Small intestine (tissue), 7 donors: ENCODE measurements around the gene SMIM45.

ENCODE experiments used
- DNase-seq, 2 donors: peaks; one replicate each; pipeline versions ENCODE4 v3.0.0 to v3.0.0-alpha.2; 2013
- FAIRE-seq: peaks from 2 replicates; lab custom pipeline; 2012; peaks lifted over from hg19 to GRCh38; lab: Jason Lieb, UNC
- H3K27ac ChIP-seq, 3 donors: one replicate each; pipeline ENCODE4 v1.5.1; 2013; ENCODE audit warnings: low read length in 2 of 3, mild to moderate bottlenecking in 2 of 3, control low read depth in 1 of 3, inconsistent platforms in 1 of 3, low read depth in 1 of 3, moderate library complexity in 1 of 3
- H3K27me3 ChIP-seq, 3 donors: one replicate each; pipeline ENCODE4 v1.6.1; 2013; ENCODE audit warnings: low read length in 3 of 3, inconsistent platforms in 1 of 3; ENCODE audit not compliant: control insufficient read depth in 3 of 3, insufficient read depth in 3 of 3
- H3K36me3 ChIP-seq, 3 donors: one replicate each; pipeline ENCODE4 v1.6.1; 2013; ENCODE audit warnings: low read length in 3 of 3, inconsistent platforms in 1 of 3, low read depth in 1 of 3, mild to moderate bottlenecking in 1 of 3, moderate library complexity in 1 of 3; ENCODE audit not compliant: control insufficient read depth in 3 of 3, insufficient read depth in 2 of 3
- H3K4me1 ChIP-seq, 3 donors: one replicate each; pipeline ENCODE4 v1.6.1; 2013; ENCODE audit warnings: low read length in 2 of 3, inconsistent platforms in 1 of 3, low read depth in 1 of 3, mild to moderate bottlenecking in 1 of 3, moderate library complexity in 1 of 3; ENCODE audit not compliant: control insufficient read depth in 3 of 3, insufficient read depth in 2 of 3
- H3K4me3 ChIP-seq, 3 donors: one replicate each; pipeline ENCODE4 v1.5.1; 2013; ENCODE audit warnings: low read length in 3 of 3, control low read depth in 1 of 3, inconsistent platforms in 1 of 3, low read depth in 1 of 3, mild to moderate bottlenecking in 1 of 3, moderate library complexity in 1 of 3
- H3K9me3 ChIP-seq, 2 donors: one replicate each; pipeline ENCODE4 v1.6.1; 2013; ENCODE audit warnings: low read depth in 1 of 2, low read length in 1 of 2; ENCODE audit not compliant: control insufficient read depth in 2 of 2, insufficient read depth in 1 of 2
- WGBS, 3 donors: extraction: QIAGEN DNeasy Blood & Tissue Kit; methylation state at CpG; one replicate each; pipeline ENCODE4 v1.1.7; 2013; 5-methylcytosine and 5-hydroxymethylcytosine counted together
- donor health status: healthy with polysubstance abuse.
- donor health status: control.
- donor health status: control.
- donor health status: Bipolar disorder and iron deficiency.
- donor health status: healthy.

Gene SMIM45

GRCh38 chr22:41913842-41914534, 38.0 kb upstream of the SMIM45 start:
- Histone ChIP-seq H3K4me1 (peaks cover 0 to 19% (median 3%) of the 10 kb centered on the region in 3 donors), H3K9me3 (peaks cover 0 to 7% of the 10 kb centered on the region in 2 donors), H3K4me3 (peak overlapping the region in 2 of 3 donors; percentile 8 to 45), H3K27me3 (peaks cover 6 to 85% (median 40%) of the 10 kb centered on the region in 3 donors), H3K27ac (no peak overlapping the region), H3K36me3 (no peaks in the 10 kb centered on the region)
- FAIRE-seq (no peak), DNase-seq (no peak)
- 2 to 3% (median 2%) methylated on average over 38 to 79 of the region's 79 CpGs for WGBS, 3 donors

GRCh38 chr22:41914611-41915034, 37.3 kb upstream of the SMIM45 start:
- no peaks in the 10 kb centered on the region for H3K36me3 ChIP-seq
- peaks cover 0 to 21% (median 3%) of the 10 kb centered on the region in 3 donors for H3K4me1 ChIP-seq
- peaks cover 6 to 85% (median 37%) of the 10 kb centered on the region in 3 donors for H3K27me3 ChIP-seq
- 0 to 2% (median 1%) methylated on average over 28 to 67 of the region's 67 CpGs for WGBS, 3 donors
- peaks cover 0 to 7% of the 10 kb centered on the region in 2 donors for H3K9me3 ChIP-seq
- H3K27ac ChIP-seq = no peak overlapping the region
- FAIRE-seq (no peak), DNase-seq (no peak)
- H3K4me3 ChIP-seq = peak overlapping the region in 1 of 3 donors; percentile 45

- FAIRE-seq (no peak), DNase-seq (peak; percentile 42 to 81)
- peaks cover 0 to 7% of the 10 kb centered on the region in 2 donors for H3K9me3 ChIP-seq
- peak within 1 kb of the TSS; percentile 8 to 45 (median 14) for H3K4me3 ChIP-seq
- WGBS, 3 donors = 5 to 9% (median 7%) methylated on average over 53 to 63 of the region's 63 CpGs
- H3K27ac ChIP-seq = no peak within 1 kb of the TSS
- peaks cover 6 to 90% (median 37%) of the 10 kb centered on the region in 3 donors for H3K27me3 ChIP-seq
- H3K4me1 ChIP-seq = peaks cover 0 to 24% (median 2%) of the 10 kb centered on the region in 3 donors
- no peaks in the 10 kb centered on the region for H3K36me3 ChIP-seq
These were observed 36.7 kb upstream of the SMIM45 start, which contains the start of gene SHISA8 for GRCh38 chr22:41915035-41915785. Gene SHISA8, minus strand, starts transcription at chr22:41915074. Its CDS starts 407 bp downstream, at chr22:41914667.

GRCh38 chr22:41915786-41916493, 36.0 kb upstream of the SMIM45 start:
- WGBS, 3 donors = 38 to 44% (median 40%) methylated on average over 11 of the region's 11 CpGs
- peaks cover 4 to 91% (median 37%) of the 10 kb centered on the region in 3 donors for H3K27me3 ChIP-seq

GRCh38 chr22:41916745-41917358, 35.1 kb upstream of the SMIM45 start:
- DNase-seq (no peak), FAIRE-seq (no peak)
- WGBS, 3 donors = 41 to 59% (median 56%) methylated on average over 10 of the region's 10 CpGs
- Histone ChIP-seq H3K4me1 (peaks cover 0 to 16% (median 0%) of the 10 kb centered on the region in 3 donors), H3K36me3 (no peaks in the 10 kb centered on the region), H3K4me3 (no peak overlapping the region), H3K27me3 (peaks cover 0 to 82% (median 30%) of the 10 kb centered on the region in 3 donors), H3K27ac (no peak overlapping the region), H3K9me3 (peaks cover 0 to 4% of the 10 kb centered on the region in 2 donors)

More at GRCh38 chr22:41915786-41916493, 36.0 kb upstream of the SMIM45 start:
- no peak overlapping the region for H3K4me3 ChIP-seq
- DNase-seq (no peak), FAIRE-seq (no peak)
- no peak overlapping the region for H3K27ac ChIP-seq
- peaks cover 0 to 4% of the 10 kb centered on the region in 2 donors for H3K9me3 ChIP-seq
- peaks cover 0 to 20% (median 0%) of the 10 kb centered on the region in 3 donors for H3K4me1 ChIP-seq
- no peaks in the 10 kb centered on the region for H3K36me3 ChIP-seq

GRCh38 chr22:41917375-41917902, 34.5 kb upstream of the SMIM45 start:
- Histone ChIP-seq H3K36me3 (no peaks in the 10 kb centered on the region), H3K9me3 (peaks cover 0 to 4% of the 10 kb centered on the region in 2 donors), H3K4me3 (no peak overlapping the region), H3K4me1 (peaks cover 0 to 16% (median 0%) of the 10 kb centered on the region in 3 donors), H3K27ac (no peak overlapping the region), H3K27me3 (peaks cover 0 to 76% (median 24%) of the 10 kb centered on the region in 3 donors)
- no peak for FAIRE-seq
- 25 to 57% (median 52%) methylated on average over 10 to 11 of the region's 11 CpGs for WGBS, 3 donors
- DNase-seq = no peak

GRCh38 chr22:41917903-41918791, 33.8 kb upstream of the SMIM45 start:
- peak in 1 of 2 donors; percentile 61 for DNase-seq
- H3K9me3 ChIP-seq = no peaks in the 10 kb centered on the region
- 34 to 52% (median 41%) methylated on average over 23 of the region's 23 CpGs for WGBS, 3 donors
- no peak overlapping the region for H3K27ac ChIP-seq
- no peak overlapping the region for H3K4me3 ChIP-seq
- no peaks in the 10 kb centered on the region for H3K36me3 ChIP-seq
- H3K4me1 ChIP-seq = peaks cover 0 to 16% (median 0%) of the 10 kb centered on the region in 3 donors
- no peak for FAIRE-seq
- H3K27me3 ChIP-seq = peaks cover 0 to 69% (median 18%) of the 10 kb centered on the region in 3 donors
